ENCODE results near the gene NOD2.

The NOD2 gene

DNA sequence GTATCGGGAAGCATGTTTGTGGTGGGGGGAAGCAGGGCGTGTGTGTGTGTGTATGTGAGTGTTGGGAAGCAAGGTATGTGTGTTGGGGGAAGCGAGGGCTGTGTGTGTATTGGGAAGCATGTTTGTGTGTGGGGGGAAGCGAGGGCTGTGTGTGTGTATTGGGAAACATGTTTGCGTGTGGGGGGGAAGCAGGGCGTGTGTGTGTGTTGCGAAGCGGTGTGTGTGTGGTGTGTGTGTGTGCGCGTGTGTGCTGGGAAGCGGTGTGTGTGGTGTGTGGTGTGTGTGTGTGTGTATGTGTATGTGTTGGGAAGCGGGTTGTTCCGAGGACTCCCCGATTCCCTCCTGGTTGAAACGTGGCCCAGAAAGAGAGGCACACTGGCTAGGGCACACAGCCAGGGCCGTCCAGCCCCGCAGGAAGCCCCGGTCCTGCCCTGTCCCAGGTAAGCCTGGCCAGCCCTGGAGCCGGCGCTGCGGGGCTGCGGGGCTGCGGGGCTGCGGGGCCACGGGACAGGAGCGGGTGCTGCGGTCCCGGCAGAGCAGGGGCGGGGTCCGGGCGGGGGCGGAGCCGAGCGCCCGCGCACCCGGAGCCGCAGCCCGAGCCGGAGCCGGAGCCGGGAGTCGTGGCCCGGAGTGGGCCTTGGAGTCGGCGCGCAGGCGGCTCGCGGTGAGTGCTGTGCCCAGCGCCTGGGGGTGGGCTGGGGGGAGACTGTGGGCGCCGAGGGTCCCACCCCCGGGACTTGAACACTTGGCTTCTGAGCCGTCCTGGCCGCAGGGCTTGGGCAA is at the start of gene NOD2:
TSS of gene NOD2 (plus strand) at position 608 of the 783 bp plus-strand sequence. CDS start 5,890 bp downstream, outside the sequence.
- no peak for DNase-seq

DNA sequence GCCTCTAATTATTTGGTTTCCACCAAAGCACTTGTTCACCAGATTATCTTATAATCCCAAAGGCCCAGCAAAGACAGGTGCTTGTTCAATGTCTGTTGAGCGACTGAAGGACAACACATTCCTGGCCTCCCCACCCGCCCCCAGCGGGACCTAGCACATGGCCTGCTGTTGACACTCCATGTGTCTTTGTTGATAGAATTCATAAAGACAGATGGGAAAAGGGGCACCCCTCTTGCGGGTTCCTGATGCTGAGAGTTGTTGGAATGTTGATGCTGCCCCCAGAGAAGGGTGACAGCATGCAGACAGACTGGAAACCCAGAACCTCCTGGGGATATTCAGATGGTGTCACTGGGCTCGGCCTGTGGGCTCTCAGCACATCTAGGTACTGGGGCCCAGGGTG is 49.2 kb upstream of the NOD2 start:
- DNase-seq, result peak; percentile 13

DNA sequence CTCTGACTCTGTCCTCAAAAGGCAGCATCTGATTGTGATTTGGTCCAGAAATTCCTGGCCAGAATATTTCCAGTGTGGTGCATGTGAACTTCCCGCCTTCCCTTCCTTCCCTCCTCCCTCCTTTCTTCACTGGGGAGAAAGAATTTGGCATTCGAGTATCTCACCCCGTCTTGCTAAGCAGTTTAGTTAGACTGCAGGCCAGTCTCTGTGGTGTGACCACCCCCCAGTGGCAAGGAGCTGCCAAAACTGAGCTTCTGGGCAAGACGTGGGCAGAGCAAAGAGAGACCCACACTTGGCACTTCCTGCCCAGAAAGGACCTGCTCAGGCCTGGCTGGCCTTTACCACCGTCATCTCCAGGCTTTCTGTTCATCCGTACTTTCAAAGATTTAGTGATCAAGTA is 48.7 kb upstream of the NOD2 start:
- no peak for DNase-seq

GRCh38 chr16:50645563-50646220 is 47.7 kb upstream of the NOD2 start:
- no peak for DNase-seq

DNA sequence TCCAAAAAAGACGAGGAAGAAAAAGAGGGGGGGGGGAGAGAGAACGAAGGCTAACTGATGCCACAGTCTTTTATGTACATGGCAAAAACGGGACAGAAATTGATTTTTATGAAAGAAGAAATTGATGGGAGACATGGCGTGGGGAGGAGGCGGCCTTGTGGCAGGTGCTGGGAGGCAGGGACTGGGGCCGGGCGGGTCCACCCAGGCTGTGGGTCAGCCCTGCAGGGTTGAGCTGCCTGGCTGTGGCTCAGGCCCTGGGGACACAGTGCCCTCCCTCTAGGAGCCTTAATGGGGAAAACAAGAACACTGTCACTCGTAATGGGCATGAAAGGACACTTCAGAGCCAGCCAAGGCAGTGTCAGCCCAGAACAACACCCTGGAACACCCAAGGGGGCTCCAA is 47.1 kb upstream of the NOD2 start:
- no peak for DNase-seq

GRCh38 chr16:50651835-50652438 is 41.5 kb upstream of the NOD2 start:
- no peak for DNase-seq

DNA sequence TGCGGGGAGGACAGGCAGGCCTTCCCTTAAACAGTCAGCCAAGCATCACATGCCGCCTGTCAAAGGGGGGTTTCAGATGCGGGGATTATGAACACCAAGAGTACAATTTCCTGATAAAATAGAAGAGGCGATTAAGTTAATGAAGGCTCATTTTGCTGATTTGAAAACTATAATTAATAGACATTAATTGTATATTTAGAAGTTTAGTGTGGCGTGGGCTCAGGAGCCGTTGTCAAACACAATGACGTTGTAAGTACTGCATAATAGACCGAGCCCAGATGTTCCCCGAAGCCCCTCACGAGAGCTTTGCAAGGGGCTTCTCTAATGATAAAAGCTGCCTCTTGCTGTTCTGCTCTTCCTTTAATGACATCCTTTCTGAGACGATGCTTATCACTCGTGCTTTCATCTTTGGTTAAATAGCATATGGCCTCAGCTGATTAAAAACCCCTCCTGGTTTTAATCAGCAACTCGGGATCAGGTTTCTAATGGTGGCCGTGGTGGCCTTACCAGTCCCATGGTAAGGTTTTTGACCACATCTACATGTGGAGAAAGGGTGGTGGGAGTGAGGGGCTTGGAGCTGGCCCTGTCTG is 40.5 kb upstream of the NOD2 start:
- DNase-seq, result peak; percentile 67

DNA sequence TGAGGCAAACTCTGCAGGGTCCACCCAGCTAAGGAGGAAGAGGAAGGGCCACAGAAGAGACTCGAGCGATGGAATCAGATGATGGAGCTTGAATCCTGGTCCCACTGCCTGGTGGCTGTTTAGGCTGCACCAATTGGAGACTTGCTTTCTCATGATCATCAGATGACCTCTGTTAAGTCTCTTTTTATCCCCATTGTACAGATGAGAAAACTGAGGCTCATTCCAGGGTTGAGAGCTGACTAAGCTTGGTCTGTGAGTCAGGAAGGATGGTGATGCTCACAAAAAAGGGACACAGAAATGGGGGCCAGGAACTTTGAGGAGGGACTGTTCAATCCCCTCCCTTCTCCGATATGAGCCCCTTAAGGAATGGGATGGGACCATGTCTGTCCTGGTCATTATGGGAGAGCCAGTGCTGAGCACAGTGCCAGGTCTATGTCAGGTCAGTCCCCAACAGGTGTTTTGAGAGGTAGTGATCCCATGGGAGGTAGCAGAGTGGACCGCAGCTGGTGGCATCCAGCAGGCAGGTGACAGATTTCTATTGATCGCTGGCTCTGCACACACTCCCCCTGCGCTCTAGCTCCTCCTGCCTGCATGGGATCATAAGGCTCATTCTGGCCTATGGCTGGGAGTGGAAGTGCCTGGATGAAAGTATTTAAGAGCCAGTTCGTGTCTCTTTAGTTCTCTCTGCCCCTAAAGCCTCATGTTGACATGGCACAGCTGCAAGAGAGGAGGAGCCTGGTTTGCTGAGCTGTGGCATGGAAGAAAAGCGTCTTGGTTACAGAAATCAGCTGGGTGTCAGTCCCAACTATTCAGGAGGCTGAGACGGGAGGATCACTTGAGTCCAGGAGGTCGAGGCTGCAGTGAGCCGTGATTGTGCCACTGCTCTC is 39.5 kb upstream of the NOD2 start:
- peak; percentile 51 for DNase-seq

GRCh38 chr16:50655558-50656055 is 37.8 kb upstream of the NOD2 start:
- DNase-seq, result no peak

- no peak for DNase-seq
These were observed 36.2 kb upstream of the NOD2 start for GRCh38 chr16:50657241-50657640.

GRCh38 chr16:50659806-50660205 is 33.6 kb upstream of the NOD2 start:
- DNase-seq, result no peak

DNA sequence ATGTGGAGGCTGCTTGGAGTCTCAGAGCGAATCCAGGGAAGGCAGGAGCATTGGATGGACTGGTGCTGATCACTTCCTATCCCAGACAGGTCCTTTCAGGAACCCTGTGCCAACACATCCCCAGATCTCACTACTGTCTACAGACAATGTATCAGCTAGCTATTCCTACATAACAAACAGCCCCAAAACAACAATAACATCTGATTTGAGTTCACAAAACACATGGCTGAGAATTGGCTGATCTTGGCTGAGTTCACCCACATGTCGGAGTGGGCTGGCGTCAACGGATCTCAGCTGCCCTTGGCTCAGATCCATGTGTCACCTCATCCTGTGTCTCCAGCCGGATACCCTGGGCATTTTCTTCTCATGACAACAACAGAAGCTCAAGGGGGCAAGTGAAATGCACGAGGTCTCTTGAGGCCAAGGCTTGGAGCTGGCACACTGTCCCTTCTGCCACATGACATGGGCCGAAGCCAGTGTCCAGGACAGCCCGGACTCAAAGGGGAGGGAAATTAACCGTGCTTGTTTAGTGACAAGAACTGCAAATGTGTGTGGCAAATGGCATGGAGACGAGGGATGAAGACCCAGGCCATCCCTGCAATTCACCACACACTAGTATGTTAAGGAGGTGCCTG is 31.0 kb upstream of the NOD2 start:
- no peak for DNase-seq

- DNase-seq, result no peak
These were observed 29.1 kb upstream of the NOD2 start for GRCh38 chr16:50664270-50664669.

DNA sequence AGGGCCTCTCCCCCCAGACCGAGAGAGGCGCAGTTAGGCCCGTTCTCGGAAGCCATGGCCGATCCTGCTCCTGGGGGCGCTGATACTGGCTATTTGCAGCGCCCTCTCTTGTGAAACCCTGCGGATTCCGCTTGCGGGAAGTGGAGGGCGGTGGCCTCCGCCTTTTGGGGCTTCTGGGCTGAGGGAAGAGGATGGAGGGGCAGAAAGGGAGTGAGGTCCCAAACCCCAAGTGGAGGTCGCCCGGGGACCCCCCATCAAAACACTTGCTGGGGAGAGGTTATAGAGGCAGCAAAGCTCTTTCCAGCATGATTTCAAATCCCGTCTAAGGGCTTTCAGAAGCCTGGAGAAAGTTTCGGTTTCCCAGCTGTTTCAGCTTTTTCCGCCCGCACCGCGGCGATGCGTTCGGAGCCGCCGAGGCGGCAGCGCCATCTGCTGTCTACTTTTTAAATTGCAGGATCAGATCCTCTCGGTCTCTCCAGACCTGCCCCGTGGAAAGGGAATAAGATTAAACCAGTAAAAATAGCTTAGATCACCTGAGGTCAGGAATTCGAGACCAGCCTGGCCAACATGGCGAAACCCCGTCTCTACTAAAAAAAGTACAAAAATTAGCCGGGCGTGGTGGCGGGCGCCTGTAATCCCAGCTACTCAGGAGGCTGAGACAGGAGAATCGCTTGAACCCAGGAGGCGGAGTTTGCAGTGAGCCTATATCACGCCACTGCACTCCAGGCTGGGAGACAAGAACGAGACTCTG is 28.1 kb upstream of the NOD2 start:
- peak; percentile 14 for DNase-seq

GRCh38 chr16:50666658-50667496 is 26.5 kb upstream of the NOD2 start:
- DNase-seq, result no peak

DNA sequence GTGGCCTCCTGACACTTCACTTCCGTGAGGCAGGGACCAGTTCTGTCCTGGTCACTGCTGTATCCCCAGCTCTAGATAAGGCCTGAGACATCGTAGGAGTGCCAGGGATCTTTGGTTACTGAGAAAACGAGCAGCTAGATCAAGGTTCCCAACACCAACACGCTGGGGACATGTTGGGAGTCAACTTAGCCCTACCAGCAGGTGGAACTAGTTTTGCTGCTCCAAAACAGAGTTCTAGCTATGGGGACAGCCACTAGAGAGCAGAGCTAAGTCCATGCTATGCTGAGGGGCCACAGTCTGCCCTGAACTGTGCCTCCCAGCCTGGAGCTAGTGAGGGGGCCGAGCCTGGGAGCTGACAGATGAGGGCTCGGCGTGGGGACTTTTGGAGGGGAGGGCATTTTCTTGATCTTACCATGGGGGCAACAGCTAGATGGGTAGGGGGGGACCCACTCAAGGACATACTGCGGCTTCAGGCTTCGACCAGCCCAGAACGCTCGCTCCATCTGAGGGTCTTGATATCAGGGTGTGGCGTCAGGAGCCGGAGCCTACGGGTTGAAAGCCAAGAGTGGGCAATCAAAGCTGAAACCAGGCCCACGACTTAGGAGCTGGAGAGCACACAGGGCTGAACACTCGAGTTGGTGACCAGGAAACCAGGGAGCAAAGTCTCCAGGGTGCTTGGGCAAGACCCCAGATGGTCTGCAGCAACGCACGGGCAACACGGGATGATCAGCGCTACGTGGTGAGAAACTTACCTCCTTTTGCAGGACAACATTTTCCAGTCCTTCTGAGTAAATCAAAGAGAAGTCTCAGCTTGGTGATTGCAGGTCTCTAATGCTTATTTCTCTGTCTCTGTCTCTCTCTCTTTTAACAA is 25.7 kb upstream of the NOD2 start:
- DNase-seq, result no peak

- DNase-seq, result no peak
These were observed 24.9 kb upstream of the NOD2 start for GRCh38 chr16:50668368-50669008.

DNA sequence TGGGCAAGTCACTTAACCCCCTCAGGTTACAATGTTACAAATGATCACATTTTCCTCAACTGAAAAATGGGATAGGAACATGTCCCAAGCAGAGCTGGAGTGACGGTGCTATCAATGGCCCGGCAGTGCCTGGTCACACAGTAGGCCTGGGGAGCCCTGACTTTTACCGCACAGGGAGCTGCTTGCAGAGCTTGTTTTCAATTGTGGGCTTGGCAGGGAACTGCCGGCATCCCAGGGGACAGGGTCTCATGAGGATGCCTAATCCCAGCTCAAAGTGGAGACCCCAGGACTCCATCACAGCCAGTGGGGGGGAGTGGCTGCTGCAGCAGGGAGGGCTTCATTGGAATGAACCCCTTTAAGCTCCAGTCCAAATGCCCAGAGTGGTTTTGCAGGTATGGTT is 23.7 kb upstream of the NOD2 start:
- no peak for DNase-seq

DNA sequence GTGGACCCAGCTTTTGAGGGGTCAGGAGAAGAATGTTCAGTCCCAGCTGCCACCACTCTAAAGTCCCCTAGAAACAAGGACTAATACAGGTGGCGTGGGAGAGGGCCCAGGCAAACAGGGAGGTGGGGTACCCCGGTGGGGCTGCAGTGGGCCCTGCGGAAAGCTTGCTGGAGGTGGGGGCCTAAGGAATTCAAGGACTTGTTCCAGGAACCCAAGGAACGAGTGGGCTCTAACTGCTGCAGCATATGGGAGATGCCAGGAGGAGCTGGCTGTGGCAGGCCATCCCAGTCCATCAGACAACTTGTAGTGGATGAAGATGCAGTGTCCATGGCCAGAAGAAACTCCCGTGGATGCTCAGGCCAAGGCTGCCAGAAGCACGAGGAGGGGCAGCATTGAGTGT is 22.9 kb upstream of the NOD2 start:
- DNase-seq, result no peak
